Right kidney (tissue), 1 donor: ENCODE results near the gene TMEM208.

Experiments used
- DNase-seq: peaks from one replicate; pipeline ENCODE4 v3.0.0-alpha.2; 2016

TMEM208 gene

GRCh38 chr16:67235816-67236562 lies 9.1 kb downstream of the TMEM208 start:
- DNase-seq, result no peak

- DNase-seq, result no peak
These were observed 9.8 kb downstream of the TMEM208 start for GRCh38 chr16:67236563-67237395.

DNA sequence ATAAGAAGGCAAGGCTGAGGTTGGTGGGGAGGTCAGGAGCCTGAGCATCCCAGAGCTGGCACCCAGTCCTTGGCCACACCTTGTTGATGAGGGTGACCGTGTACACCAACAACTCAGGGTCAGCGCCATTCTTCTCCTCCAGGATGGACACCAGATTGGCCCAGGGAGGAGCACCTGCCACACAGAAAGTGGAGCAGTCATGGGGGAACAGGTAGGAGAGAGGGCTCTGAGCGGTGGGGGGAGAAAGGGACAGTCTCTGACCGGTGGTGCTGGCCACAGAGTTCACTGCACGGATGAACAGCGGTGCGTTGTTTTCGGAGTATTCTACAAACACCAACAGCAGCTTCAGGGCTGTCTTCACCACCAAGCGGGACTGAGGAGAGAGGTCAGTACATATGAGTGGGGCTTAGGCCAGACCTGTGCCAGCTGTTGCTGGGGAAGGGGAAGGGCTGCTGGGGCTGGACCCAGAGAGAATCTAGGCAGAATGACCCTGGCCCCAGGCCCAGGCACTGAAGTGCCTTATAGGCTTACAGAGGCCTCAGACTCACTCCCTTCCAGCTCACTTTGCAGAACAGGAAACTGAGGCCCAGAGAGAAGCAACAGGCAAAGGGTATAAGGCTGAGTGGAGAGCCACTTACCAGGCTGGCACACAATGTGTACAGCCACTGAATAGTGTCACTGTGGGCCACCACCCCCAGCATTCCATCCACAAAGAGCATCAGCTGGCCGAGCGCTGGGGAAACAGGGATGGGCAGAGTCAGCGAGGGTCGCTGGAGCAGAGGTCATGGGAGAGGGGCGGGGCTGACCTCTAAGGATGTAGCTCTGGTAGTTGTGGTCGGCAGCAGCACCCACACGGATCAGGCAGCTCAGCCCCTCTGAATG lies 10.7 kb downstream of the TMEM208 start:
- no peak for DNase-seq

GRCh38 chr16:67238278-67238575 lies 11.3 kb downstream of the TMEM208 start:
- no peak for DNase-seq

DNA sequence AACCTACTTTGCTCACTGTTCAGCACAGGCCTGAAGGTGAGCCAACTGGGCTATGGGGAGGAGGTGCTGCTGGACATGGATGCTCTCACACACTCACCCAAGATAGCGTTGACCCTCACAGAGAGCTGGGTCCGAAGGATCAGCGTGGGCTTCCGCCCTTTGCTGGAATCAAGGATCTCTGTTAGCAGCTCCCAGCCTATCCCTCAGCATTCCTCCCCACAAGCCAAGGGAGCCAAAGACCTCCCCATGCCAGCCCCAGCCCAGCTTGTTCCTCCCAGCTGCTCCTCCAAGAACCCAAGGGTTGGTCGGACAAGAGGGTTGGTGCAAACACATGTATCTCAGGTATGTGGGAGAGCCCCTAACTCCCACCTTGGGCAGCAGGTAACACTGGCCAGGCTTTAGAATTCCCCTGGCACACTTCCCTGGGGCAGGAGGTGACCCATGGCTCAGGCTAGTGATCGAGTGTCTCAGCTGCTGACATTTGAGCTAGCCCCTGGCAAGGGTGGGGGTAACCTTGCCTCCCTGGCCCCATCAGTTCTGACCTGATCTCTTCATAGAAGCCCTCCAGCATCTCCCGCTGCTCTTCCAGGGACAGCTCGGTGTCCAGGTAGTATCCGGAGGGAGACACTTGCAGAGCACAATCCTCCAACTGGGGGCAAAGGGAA lies 12.0 kb downstream of the TMEM208 start:
- DNase-seq, result no peak

DNA sequence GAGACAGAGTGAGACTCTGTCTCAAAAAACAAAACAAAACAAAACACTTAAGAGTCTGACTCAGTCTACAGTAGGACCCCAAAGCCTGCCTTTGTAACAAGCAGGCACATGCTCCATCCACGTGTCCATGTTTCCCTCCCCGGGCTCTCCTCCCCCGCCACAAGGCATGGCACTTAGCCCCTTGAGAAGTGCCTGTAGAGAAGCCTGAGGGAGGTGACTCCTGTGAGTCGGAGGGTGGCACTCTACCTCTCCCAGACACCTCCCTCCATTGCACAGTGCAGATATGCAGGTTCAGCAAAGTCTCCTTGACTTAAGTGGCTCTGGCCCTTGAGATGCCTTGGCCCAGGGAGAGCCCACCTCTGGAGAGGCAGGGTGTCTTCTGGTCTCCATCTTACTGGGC lies 13.6 kb downstream of the TMEM208 start:
- no peak for DNase-seq

GRCh38 chr16:67241008-67241900 lies 14.3 kb downstream of the TMEM208 start:
- no peak for DNase-seq

GRCh38 chr16:67242138-67242730 lies 15.3 kb downstream of the TMEM208 start:
- DNase-seq, result no peak

DNA sequence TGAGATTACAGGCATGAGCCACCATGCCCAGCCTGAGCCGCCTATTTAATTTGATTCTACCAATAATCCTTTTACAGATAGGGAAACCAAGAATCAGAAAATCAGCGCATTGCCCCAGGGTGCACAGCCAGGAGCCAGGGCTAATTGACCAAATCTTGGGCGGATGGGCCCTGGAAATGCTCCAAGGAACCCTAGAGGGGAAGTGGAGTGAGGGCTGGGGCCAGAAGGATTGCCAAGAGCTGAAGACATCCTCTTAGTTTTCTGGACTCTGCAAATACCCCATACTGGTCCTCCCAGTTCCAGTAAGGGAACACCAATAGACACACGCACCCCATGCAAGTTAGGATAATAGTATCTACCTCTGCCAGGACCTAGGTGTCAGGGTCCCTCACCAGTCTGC lies 16.6 kb downstream of the TMEM208 start:
- no peak for DNase-seq

DNA sequence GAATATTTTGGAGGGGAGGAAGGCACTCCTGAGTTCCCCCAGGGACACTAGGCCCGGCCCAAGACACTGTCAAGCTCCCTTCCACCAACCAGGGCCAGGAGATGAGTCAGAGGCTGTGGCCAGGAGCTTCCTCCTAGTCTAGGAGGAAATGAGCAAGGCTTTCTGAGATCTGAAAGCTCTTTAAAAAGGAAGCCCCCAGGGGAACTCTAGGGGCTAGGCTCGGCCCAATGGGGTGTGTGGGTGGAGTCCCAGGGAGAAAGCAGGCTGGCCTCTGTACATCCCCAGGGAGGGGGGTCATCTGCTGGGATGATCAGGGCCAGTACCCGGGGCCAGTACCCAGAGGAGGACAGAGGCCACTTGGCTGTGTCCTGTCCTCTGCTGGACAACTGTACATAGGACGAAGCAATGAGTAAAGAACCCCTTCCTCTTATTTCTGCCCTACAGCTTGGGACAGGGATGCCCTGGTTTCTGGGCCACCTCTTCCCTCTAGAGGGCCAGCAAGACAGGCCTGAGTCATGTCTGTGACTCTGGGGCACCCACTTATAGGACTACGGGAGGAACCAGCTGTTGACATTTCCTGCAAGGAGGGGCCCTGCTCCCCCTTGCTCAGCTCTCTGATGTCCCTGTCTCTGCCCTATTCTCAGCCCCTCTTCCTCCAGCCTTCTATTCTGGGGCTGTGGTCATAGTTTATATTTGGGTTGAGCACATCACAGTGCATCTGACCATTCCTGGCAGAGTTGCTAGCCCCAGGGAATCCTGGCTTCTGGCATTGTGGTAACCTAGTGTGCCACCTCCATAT lies 17.7 kb downstream of the TMEM208 start:
- DNase-seq, result no peak

DNA sequence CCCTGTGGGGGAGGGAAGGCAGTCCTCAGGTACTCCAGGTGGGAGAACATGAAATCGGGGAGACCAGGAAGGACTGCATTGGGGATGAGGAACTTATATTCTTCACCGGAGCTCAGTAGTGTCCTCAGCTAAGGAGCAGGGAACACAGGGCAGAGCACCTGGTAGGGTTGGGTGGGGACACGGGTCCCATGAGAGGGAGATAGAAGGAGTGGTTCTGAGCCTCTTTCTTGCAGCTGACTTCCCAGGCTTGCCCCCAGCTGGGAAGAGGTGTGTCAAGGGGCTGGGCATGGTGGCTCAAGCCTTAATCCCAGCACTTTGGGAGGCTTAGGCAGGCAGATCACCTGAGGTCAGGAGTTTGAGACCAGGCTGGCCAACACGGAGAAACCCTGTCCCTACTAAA lies 18.3 kb downstream of the TMEM208 start:
- DNase-seq, result no peak

DNA sequence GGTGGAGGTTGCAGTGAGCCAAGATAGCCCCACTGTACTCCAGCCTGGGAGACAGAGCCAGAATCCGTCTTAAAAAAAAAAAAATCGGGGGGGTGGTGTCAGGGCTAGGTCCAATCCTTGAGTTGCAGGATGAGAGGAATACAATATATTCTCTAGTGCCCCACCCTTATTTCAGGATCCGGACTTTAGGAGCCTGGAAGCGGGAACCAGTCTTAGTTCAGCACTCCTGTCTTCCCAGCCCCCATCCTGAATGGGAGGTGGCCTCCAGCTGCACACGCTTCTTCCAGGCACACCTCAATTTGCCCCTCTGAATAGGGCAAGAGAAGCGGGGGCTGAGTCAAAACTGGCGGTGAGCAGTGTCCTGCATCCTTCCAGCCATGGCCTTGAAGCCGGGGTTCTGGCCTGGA lies 18.7 kb downstream of the TMEM208 start:
- DNase-seq, result no peak

- peak; percentile 96 for DNase-seq
These were observed 19.3 kb downstream of the TMEM208 start for GRCh38 chr16:67246081-67246755.

- no peak for DNase-seq
These were observed 19.8 kb downstream of the TMEM208 start for GRCh38 chr16:67246756-67247191.

- DNase-seq, result peak; percentile 88
These were observed 20.5 kb downstream of the TMEM208 start, which contains the start of gene FHOD1 for GRCh38 chr16:67247192-67248072. FHOD1 (minus strand) TSS chr16:67247481; CDS start chr16:67247410, 71 bp downstream.

- peak; percentile 40 for DNase-seq
These were observed 21.1 kb downstream of the TMEM208 start for GRCh38 chr16:67248073-67248400.

DNA sequence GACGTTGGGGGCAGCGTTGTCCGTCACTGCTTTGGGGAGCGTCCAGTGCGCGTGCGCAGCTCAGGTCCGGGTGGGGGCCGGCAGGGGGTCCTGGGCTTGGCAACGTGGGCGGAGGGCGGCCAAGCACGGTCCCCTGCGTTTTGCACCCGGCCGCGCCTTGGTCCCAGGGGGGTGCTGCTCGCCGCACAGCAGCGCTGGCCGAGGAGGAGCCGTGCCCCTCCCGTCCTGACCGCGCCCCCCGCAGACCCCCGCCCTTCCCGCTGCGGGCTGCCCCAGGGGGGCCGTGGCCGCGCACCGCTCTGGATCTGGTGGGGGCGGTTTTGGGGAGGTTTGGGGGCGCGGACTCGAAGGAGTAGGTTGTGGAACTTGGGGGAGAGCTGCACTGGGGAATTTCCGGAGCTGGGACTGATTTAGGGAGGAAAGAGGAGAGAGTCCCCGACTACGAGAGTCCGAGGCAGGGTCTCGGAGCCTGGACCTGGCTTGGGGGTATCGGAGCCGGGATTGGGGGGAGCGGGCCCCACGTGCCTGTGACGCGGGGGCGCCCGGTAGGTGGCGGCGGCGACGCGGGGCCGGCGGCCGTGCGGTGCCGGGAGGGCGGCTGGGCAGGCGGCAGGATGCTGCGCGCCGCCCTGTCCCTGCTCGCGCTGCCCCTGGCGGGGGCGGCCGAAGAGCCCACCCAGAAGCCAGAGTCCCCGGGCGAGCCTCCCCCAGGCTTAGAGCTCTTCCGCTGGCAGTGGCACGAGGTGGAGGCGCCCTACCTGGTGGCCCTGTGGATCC lies 21.7 kb downstream of the TMEM208 start, which contains the start of gene SLC9A5:
SLC9A5 (plus strand) TSS at position 579 of the 777 bp plus-strand sequence; CDS start at position 615, 36 bp downstream.
- peak; percentile 73 for DNase-seq
